Neural cell (in vitro differentiated cells): ENCODE data around the gene RILPL2. TPM values are rescaled to one million over a fixed set of nuclear protein-coding genes. Genes with fewer than 3 reads are reported as not detected.

Experiments used
- H2AFZ ChIP-seq: fragments of 200-600, 300-800 bp; sonication (generic), shearing (Covaris generic); 2 replicates; pipeline ENCODE4 v1.6.0; 2014; ENCODE audit warnings: low read depth, mild to moderate bottlenecking, antibody characterized with exemption, low read length, moderate library complexity
- H3F3A ChIP-seq: fragments of 200-600 bp; shearing (Covaris generic); 2 replicates; pipeline ENCODE4 v1.6.1; 2016; ENCODE audit warnings: mild to moderate bottlenecking, moderate library complexity, mixed read lengths, antibody characterized with exemption, low read length; ENCODE audit not compliant: insufficient read depth, poor library complexity, severe bottlenecking
- H3K27ac ChIP-seq: fragments of 200-600, 300-800 bp; sonication (generic), shearing (Covaris generic); 2 replicates; pipeline ENCODE4 v1.5.1; 2014; ENCODE audit warnings: mild to moderate bottlenecking, low read length, moderate library complexity
- H3K27me3 ChIP-seq: fragments of 300-800, 200-600 bp; sonication (generic), shearing (Covaris generic); 2 replicates; pipeline ENCODE4 v1.6.0; 2014; ENCODE audit warnings: mild to moderate bottlenecking, low read depth, low read length, moderate library complexity; ENCODE audit not compliant: insufficient read depth
- H3K36me3 ChIP-seq: fragments of 300-800, 200-600 bp; sonication (generic), shearing (Covaris generic); 2 replicates; pipeline ENCODE4 v1.5.1; 2014; ENCODE audit warnings: mild to moderate bottlenecking, antibody characterized with exemption, low read length, moderate library complexity; ENCODE audit not compliant: insufficient read depth
- H3K4me2 ChIP-seq: fragments of 300-800, 200-600 bp; sonication (generic), shearing (Covaris generic); 2 replicates; pipeline ENCODE4 v1.6.0; 2014; ENCODE audit warnings: mild to moderate bottlenecking, low read length
- H3K4me3 ChIP-seq: fragments of 300-800, 200-600 bp; sonication (generic), shearing (Covaris generic); 2 replicates; pipeline ENCODE4 v1.5.1; 2014; ENCODE audit warnings: mild to moderate bottlenecking, low read length, moderate library complexity
- H3K79me2 ChIP-seq: fragments of 200-600 bp; shearing (Covaris generic); replicated peaks from 2 replicates; pipeline ENCODE4 v1.6.0; 2014; ENCODE audit warnings: mild to moderate bottlenecking, low read length, moderate library complexity; ENCODE audit not compliant: insufficient read depth
- H3K9ac ChIP-seq: fragments of 300-800, 200-600 bp; sonication (generic), shearing (Covaris generic); 2 replicates; pipeline ENCODE4 v1.6.1; 2016; ENCODE audit warnings: mild to moderate bottlenecking, low read length, mixed read lengths
- H3K9me2 ChIP-seq: fragments of 200-600 bp; shearing (Covaris generic); 2 replicates; pipeline ENCODE4 v1.6.1; 2016; ENCODE audit warnings: mild to moderate bottlenecking, low read length, mixed read lengths; ENCODE audit not compliant: insufficient read depth
- H3K9me3 ChIP-seq: fragments of 200-600, 300-800 bp; sonication (generic), shearing (Covaris generic); 2 replicates; pipeline ENCODE4 v1.6.1; 2016; ENCODE audit warnings: mild to moderate bottlenecking, mixed run types, low read length, moderate library complexity, mixed read lengths
- H4K20me1 ChIP-seq: fragments of 200-600 bp; shearing (Covaris generic); 2 replicates; pipeline ENCODE4 v1.6.1; 2016; ENCODE audit warnings: mild to moderate bottlenecking, mixed run types; ENCODE audit not compliant: insufficient read depth
- EP300 ChIP-seq: fragments of 450-650 bp; conservative IDR thresholded peaks from 2 replicates; pipeline ENCODE4 v1.6.1; 2014; ENCODE audit warnings: antibody characterized with exemption, mild to moderate bottlenecking, moderate library complexity; ENCODE audit not compliant: poor library complexity, severe bottlenecking
- EZH2 ChIP-seq: fragments of 200-600, 300-800 bp; shearing (Covaris generic), sonication (generic); IDR thresholded peaks from 2 replicates; pipeline ENCODE4 v1.6.1; 2014; ENCODE audit warnings: antibody characterized with exemption, low read length, borderline replicate concordance, mild to moderate bottlenecking; ENCODE audit not compliant: insufficient read depth, poor library complexity, severe bottlenecking
- MXI1 ChIP-seq: fragments of 450-650 bp; conservative IDR thresholded peaks from 2 replicates; pipeline ENCODE4 v1.6.1; 2014; ENCODE audit warnings: antibody characterized with exemption, mild to moderate bottlenecking; ENCODE audit not compliant: poor library complexity, severe bottlenecking
- POLR2AphosphoS5 ChIP-seq: IDR thresholded peaks from 2 replicates; pipeline ENCODE4 v1.6.1; 2012
- RAD21 ChIP-seq: fragments of 450-650 bp; conservative IDR thresholded peaks from 2 replicates; pipeline ENCODE4 v1.6.1; 2014; ENCODE audit warnings: antibody characterized with exemption, mild to moderate bottlenecking, moderate library complexity
- SMC3 ChIP-seq: fragments of 450-650 bp; conservative IDR thresholded peaks from 2 replicates; pipeline ENCODE4 v1.6.1; 2014; ENCODE audit warnings: antibody characterized with exemption, mild to moderate bottlenecking, moderate library complexity; ENCODE audit not compliant: poor library complexity
- TAF1 ChIP-seq: IDR thresholded peaks from 2 replicates; pipeline ENCODE4 v1.6.1; 2012; ENCODE audit warnings: low read depth
- polyA plus RNA-seq: library from polyadenylated mRNA; depleted of rRNA; stranded (reverse); fragments of >200 nt; gene quantifications from 2 replicates; pipeline ENCODE4 v1.2.3, GENCODE V29; 2014
- TF ChIP-seq, protein P1 (sequence below): fragments of 450-650 bp; IDR thresholded peaks from 2 replicates; pipeline ENCODE4 v1.5.1; 2014; ENCODE audit warnings: antibody characterized with exemption, mild to moderate bottlenecking, moderate library complexity; ENCODE audit not compliant: poor library complexity, severe bottlenecking
- TF ChIP-seq, protein P2 (sequence below): IDR thresholded peaks from 2 replicates; pipeline ENCODE4 v1.6.1; 2012; ENCODE audit warnings: borderline replicate concordance

Gene RILPL2
- polyA plus RNA-seq, 1 donor from 2014 or later: 0.07 TPM

DNA sequence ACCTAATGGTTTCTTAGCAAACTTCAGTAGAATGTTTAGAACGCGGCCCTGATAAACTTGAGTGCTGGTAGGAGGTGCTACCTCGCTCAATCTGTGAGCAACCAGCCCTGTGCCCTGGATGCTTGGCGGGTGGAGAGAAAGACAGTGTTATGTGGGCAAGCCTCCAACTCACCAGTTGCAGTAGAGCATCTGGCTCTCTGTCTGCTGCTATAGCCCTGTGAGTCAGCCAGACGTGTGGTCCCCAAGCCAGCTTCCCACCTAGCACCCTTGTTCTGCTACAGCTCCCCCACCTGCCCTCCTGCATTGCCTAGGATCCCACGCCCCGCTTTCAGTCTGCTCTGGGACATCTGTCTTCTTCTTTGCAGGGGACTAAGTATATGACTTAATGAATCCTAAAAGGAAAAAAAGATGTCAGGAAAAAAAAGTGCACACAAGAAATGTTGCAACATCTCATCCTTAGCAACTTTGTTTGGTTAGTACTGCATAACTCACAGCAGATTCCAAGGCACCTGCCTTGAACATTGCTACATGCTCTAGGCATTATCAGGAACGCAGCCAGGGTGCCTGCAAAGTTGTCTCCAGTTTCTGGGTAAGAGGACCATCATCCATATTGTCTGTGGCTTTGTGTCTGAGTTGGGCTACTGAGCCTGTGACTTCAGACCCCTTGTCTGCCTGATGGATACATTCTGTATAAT is 35.0 kb upstream of the RILPL2 start:
- H3K27me3 ChIP-seq: no peaks in the 10 kb centered on the region
- H3K4me3 ChIP-seq: no peak overlapping the region
- peaks cover 9% of the 10 kb centered on the region for H3K36me3 ChIP-seq
- no peak overlapping the region for H3K27ac ChIP-seq
- no peaks in the 10 kb centered on the region for H3F3A ChIP-seq
- no peak overlapping the region for H3K4me2 ChIP-seq
- H3K9ac ChIP-seq: no peak overlapping the region
- no peaks in the 10 kb centered on the region for H3K79me2 ChIP-seq
- no peak for TF ChIP-seq EZH2
- no peak for TF ChIP-seq RAD21
- TF ChIP-seq SMC3: no peak
- no peak for TF ChIP-seq POLR2AphosphoS5
- TF ChIP-seq, protein P1, sequence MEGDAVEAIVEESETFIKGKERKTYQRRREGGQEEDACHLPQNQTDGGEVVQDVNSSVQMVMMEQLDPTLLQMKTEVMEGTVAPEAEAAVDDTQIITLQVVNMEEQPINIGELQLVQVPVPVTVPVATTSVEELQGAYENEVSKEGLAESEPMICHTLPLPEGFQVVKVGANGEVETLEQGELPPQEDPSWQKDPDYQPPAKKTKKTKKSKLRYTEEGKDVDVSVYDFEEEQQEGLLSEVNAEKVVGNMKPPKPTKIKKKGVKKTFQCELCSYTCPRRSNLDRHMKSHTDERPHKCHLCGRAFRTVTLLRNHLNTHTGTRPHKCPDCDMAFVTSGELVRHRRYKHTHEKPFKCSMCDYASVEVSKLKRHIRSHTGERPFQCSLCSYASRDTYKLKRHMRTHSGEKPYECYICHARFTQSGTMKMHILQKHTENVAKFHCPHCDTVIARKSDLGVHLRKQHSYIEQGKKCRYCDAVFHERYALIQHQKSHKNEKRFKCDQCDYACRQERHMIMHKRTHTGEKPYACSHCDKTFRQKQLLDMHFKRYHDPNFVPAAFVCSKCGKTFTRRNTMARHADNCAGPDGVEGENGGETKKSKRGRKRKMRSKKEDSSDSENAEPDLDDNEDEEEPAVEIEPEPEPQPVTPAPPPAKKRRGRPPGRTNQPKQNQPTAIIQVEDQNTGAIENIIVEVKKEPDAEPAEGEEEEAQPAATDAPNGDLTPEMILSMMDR: no peak
- no peak for TF ChIP-seq TAF1
- TF ChIP-seq EP300: no peak
- TF ChIP-seq, protein P2, sequence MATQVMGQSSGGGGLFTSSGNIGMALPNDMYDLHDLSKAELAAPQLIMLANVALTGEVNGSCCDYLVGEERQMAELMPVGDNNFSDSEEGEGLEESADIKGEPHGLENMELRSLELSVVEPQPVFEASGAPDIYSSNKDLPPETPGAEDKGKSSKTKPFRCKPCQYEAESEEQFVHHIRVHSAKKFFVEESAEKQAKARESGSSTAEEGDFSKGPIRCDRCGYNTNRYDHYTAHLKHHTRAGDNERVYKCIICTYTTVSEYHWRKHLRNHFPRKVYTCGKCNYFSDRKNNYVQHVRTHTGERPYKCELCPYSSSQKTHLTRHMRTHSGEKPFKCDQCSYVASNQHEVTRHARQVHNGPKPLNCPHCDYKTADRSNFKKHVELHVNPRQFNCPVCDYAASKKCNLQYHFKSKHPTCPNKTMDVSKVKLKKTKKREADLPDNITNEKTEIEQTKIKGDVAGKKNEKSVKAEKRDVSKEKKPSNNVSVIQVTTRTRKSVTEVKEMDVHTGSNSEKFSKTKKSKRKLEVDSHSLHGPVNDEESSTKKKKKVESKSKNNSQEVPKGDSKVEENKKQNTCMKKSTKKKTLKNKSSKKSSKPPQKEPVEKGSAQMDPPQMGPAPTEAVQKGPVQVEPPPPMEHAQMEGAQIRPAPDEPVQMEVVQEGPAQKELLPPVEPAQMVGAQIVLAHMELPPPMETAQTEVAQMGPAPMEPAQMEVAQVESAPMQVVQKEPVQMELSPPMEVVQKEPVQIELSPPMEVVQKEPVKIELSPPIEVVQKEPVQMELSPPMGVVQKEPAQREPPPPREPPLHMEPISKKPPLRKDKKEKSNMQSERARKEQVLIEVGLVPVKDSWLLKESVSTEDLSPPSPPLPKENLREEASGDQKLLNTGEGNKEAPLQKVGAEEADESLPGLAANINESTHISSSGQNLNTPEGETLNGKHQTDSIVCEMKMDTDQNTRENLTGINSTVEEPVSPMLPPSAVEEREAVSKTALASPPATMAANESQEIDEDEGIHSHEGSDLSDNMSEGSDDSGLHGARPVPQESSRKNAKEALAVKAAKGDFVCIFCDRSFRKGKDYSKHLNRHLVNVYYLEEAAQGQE: no peak
- TF ChIP-seq MXI1: no peak
- H3K9me2 ChIP-seq: no peaks in the 10 kb centered on the region
- H2AFZ ChIP-seq: no peak overlapping the region
- no peaks in the 10 kb centered on the region for H3K9me3 ChIP-seq
- H4K20me1 ChIP-seq: no peaks in the 10 kb centered on the region

DNA sequence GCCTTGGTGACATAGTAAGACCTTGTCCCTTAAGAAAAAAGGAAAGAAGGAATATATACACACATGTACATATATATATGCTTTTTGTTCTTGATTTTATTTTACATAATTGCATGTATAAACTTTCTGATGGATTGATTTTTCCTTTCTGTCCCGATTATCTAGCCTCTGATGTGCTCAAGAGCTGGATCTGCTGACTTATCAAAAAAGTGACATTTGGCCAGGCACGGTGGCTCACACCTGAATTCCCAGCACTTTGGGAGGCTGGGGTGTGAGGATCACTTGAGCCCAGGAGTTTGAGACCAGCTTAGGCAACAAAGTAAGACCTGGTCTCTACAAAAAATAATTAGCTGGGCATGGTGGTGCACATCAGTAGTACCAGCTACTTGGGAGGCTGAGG is 33.5 kb upstream of the RILPL2 start:
- Histone ChIP-seq H3K9ac (no peak overlapping the region), H3K27me3 (no peaks in the 10 kb centered on the region), H3K9me3 (no peaks in the 10 kb centered on the region), H4K20me1 (no peaks in the 10 kb centered on the region), H3K79me2 (no peaks in the 10 kb centered on the region), H3K4me2 (no peak overlapping the region), H3K4me3 (no peak overlapping the region), H3K36me3 (peaks cover 9% of the 10 kb centered on the region), H3K27ac (no peak overlapping the region), H3K9me2 (no peaks in the 10 kb centered on the region), H2AFZ (no peak overlapping the region), H3F3A (no peaks in the 10 kb centered on the region)
- no peak for TF ChIP-seq MXI1
